ENCODE measurements around the gene PDIA5.

Gene PDIA5

DNA sequence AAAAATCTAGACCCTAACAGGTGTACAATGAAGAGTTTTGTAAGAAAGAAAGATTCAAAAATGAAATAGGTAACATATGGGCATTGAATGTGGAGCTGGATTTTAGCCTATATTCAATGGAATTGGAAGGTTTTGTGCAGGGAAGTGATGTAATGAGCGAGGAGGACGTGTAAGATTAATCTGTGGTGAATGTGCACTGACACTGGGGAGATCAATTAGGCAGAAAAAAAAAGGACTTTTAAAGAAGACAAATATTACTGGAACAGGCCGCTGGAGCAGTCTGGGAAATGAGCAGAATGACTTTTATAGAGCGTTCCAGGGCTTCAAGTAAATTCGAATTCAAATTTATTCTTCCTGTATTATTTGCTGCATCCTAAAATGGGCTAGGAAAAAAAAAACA is 55.2 kb downstream of the PDIA5 start:
- no peak overlapping the region for H3K27ac Mint-ChIP-seq
- peaks cover 15% of the 10 kb centered on the region for H3K36me3 Mint-ChIP-seq (ENCODE audit: low read depth)
- no peaks in the 10 kb centered on the region for H3K27me3 Mint-ChIP-seq (ENCODE audit: low read depth)
- no peaks in the 10 kb centered on the region for H3K9me3 Mint-ChIP-seq
- H3K4me3 Mint-ChIP-seq, result no peak overlapping the region
- H3K4me1 Mint-ChIP-seq (ENCODE audit: low read depth), result no peaks in the 10 kb centered on the region

DNA sequence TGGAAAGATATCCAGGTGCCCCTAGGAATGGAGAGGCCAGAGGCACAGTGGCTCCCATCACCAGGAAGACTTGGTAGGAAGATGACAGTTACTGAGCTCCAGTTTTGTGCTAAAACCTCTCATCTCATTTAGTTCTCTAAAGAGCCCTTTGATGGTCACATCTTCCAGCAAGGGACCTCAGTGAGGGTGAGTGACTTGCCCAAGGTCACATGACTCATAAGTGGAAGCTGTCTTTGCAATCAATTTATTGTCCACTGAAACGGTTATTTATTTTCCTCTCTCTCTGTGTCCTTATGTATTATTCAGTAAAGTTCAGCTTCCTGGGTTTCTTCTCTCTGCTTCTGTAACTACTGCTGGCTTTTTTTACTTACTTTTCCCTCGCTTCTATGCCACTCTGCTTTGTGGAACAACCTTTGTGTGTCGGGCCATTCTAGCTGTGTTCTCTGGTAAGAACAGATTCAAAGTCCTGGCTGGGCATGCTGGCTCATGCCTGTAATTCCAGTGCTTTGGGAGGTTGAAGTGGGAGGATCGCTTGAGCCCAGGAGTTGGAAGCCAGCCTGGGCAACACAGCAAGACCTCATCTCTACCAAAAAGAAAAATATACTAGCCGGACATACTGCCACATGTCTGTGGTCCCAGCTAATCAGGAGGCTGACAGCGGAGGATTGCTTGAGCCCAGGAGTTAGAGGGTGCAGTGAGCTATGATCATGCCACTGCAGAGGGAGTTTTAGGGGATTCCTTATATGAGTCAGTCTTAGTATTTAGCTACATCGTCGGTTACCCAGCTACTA is 55.9 kb downstream of the PDIA5 start:
- Mint-ChIP-seq H3K4me3 (no peak overlapping the region), H3K4me1 (ENCODE audit: low read depth) (no peaks in the 10 kb centered on the region), H3K27ac (no peak overlapping the region), H3K9me3 (no peaks in the 10 kb centered on the region), H3K27me3 (ENCODE audit: low read depth) (no peaks in the 10 kb centered on the region), H3K36me3 (ENCODE audit: low read depth) (peaks cover 12% of the 10 kb centered on the region)

DNA sequence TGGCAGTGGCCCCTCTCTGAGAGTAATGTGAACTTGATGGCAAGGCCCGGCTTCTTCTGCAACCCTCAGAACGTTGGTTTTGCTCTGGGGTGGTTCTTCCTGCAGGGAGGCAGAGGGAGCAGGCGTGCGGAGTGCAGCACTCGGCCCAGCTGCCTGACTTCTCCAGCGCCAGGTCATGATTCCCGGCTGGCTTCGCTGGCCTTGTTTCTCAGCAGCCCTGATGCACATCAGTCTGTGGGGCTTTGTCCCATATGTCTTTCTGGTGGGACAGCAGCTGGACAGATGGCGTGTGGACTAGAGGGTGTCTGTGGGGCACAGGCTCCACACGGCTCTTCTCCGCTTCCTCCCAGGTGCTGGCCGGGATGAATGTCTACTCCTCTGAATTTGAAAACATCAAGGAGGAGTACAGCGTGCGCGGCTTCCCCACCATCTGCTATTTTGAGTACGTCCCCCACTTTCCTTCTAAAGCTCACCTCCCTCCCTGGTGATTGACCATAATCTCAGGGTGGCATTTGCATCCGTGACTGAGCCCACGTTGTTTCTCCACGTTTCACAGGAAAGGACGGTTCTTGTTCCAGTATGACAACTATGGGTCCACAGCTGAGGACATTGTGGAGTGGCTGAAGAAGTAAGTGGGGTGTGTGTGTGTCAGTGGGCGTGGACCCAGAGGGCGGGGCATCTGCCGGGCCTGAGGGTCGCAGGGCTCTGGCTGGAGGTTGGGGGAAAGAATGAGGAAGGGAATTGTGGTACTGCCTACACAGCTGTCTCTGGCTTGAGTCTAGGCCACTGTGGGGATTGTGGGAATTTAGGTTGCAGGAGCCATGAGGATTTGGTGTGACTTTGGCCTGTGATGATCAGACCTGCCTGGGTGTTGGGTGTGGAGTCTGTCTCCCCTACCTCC is 57.1 kb downstream of the PDIA5 start:
- Mint-ChIP-seq H3K4me3 (no peak overlapping the region), H3K27ac (no peak overlapping the region), H3K27me3 (ENCODE audit: low read depth) (no peaks in the 10 kb centered on the region), H3K36me3 (ENCODE audit: low read depth) (peaks cover 16% of the 10 kb centered on the region), H3K9me3 (no peaks in the 10 kb centered on the region), H3K4me1 (ENCODE audit: low read depth) (no peaks in the 10 kb centered on the region)

DNA sequence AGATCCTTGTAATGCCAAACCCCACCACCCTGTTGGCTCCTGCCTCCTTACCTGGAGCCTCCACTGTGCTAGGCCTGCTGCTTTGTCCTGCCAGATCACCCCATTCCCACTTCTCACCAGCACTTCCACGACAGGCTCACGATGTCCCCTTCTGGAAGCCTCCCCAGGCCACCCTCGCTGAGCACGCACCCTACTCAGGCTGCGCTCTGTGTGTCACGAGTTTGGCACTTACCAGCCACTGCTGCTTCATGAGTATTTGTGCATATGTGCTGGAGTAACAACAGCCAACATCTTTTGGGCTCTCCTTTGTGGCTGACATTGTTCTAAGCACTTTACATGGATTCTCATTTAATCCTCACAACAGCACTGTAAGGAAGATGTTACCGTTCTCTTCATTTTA is 58.1 kb downstream of the PDIA5 start:
- Mint-ChIP-seq H3K36me3 (ENCODE audit: low read depth) (peaks cover 17% of the 10 kb centered on the region), H3K4me1 (ENCODE audit: low read depth) (no peaks in the 10 kb centered on the region), H3K27ac (no peak overlapping the region), H3K9me3 (no peaks in the 10 kb centered on the region), H3K27me3 (ENCODE audit: low read depth) (no peaks in the 10 kb centered on the region), H3K4me3 (no peak overlapping the region)

DNA sequence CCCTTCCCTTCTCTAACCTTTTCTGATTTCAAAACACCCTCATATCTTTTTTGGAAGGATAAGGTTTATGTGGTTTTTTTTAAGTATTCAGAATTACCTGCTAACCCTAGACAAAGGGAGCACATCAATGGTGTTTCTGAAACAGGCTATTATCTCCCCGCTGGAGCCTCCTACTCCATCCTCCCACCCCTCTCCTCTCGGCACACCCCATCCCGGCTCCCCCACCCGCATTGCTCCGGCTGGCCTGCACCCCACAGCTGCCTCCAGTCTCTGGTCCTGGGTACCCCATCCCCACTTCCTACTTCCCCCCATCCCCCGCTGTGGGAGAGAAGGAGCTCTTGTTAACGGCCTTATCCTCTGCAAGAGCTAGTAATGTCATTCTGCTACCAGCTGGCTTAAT is 59.2 kb downstream of the PDIA5 start:
- no peaks in the 10 kb centered on the region for H3K27me3 Mint-ChIP-seq (ENCODE audit: low read depth)
- H3K9me3 Mint-ChIP-seq, result no peaks in the 10 kb centered on the region
- no peaks in the 10 kb centered on the region for H3K4me1 Mint-ChIP-seq (ENCODE audit: low read depth)
- H3K36me3 Mint-ChIP-seq (ENCODE audit: low read depth), result peaks cover 17% of the 10 kb centered on the region
- no peak overlapping the region for H3K27ac Mint-ChIP-seq
- no peak overlapping the region for H3K4me3 Mint-ChIP-seq

DNA sequence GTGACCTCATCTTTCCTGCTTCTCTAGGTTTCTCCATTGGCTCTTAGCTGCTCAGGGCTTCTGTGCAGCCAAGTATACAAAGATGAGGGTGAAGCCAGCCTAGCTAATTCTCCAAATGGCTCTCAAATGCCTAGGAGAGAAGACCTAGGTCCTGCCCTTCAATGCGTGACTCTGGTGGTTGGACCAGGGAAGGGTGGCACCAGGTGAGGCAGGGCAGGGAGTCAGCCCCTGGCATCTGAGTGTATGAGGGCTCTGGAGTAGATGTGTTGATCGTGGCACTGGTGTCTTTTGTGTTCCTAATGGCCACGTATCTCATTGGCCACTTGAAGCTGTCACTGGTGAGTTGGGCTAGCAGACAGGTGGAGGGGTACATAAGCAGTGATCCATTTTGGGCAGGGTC is 59.8 kb downstream of the PDIA5 start:
- no peaks in the 10 kb centered on the region for H3K27me3 Mint-ChIP-seq (ENCODE audit: low read depth)
- no peak overlapping the region for H3K27ac Mint-ChIP-seq
- H3K9me3 Mint-ChIP-seq, result no peaks in the 10 kb centered on the region
- H3K36me3 Mint-ChIP-seq (ENCODE audit: low read depth), result peaks cover 17% of the 10 kb centered on the region
- no peak overlapping the region for H3K4me3 Mint-ChIP-seq
- H3K4me1 Mint-ChIP-seq (ENCODE audit: low read depth), result no peaks in the 10 kb centered on the region

DNA sequence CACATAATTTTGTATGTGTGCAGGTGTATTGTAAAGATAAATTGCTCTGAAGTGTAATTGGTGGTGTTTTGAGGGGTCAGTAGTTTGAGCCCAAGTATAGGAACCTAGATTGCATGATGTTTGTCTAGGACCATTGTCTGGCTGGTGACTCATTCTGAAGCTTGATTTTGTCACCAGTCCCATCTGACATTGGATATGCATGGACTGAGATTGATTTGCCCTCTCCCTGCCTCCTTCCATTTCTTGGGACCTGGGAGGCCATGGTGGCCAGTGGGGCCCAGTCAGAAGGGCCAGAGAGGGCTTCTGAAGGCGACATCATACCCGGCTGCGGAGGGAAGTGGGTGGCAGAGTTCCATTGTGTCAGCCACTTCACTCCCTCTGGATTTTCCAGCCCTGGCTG is 62.3 kb downstream of the PDIA5 start:
- Mint-ChIP-seq H3K4me1 (ENCODE audit: low read depth) (no peaks in the 10 kb centered on the region), H3K27ac (no peak overlapping the region), H3K4me3 (no peak overlapping the region), H3K27me3 (ENCODE audit: low read depth) (no peaks in the 10 kb centered on the region), H3K36me3 (ENCODE audit: low read depth) (peaks cover 14% of the 10 kb centered on the region), H3K9me3 (no peaks in the 10 kb centered on the region)

DNA sequence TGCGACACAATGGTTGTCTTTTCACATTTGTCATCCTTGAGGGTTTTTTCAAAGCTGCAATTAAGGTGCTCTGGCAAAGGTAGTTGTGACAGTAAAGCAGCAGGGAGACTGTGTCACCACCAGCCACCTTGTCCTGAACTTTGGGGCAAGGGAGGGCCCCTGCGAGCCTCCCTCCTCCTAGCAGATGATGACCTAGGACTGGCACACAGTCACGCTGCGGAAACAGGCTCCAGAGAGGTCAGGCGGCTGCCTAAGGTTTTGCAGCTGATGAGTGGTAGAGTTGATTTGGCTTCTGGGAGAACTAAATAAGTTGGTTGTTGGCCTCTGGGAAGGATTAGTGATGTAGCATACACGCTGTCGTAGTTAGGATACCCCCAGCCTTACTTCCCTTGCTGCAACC is 62.7 kb downstream of the PDIA5 start:
- Mint-ChIP-seq H3K27ac (no peak overlapping the region), H3K4me1 (ENCODE audit: low read depth) (no peaks in the 10 kb centered on the region), H3K9me3 (no peaks in the 10 kb centered on the region), H3K36me3 (ENCODE audit: low read depth) (peaks cover 12% of the 10 kb centered on the region), H3K4me3 (no peak overlapping the region), H3K27me3 (ENCODE audit: low read depth) (no peaks in the 10 kb centered on the region)

DNA sequence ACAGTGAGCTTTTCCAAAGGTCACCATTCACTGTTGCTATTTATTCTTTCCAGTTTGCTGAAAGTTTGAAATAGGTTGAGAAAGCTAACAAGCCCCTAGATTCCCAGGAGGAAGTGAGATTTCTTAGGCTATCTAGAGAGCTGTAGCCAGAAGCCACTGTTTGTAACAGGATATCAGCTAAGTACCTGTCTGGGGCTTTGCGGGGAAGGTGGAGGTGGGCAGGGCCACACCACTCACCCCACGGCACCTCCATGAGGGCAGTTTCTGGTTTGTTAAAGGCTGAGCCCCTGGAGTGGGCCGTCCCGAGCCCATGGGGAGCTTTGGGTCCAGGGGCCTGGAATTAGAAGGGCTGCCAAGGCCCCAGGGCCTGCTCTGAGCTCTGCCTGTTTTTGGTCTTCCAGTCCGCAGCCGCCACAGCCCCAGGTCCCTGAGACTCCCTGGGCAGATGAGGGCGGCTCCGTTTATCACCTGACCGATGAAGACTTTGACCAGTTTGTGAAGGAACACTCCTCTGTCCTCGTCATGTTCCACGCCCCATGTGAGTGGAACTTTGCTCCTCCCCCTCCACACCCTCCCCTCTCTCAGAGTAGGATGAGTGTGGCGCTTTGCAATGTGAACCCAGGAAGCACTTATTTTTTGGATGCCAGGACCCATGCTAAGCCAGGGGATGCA is 63.4 kb downstream of the PDIA5 start:
- Mint-ChIP-seq H3K4me3 (no peak overlapping the region), H3K9me3 (no peaks in the 10 kb centered on the region), H3K27me3 (ENCODE audit: low read depth) (no peaks in the 10 kb centered on the region), H3K4me1 (ENCODE audit: low read depth) (no peaks in the 10 kb centered on the region), H3K36me3 (ENCODE audit: low read depth) (peaks cover 12% of the 10 kb centered on the region), H3K27ac (no peak overlapping the region)

DNA sequence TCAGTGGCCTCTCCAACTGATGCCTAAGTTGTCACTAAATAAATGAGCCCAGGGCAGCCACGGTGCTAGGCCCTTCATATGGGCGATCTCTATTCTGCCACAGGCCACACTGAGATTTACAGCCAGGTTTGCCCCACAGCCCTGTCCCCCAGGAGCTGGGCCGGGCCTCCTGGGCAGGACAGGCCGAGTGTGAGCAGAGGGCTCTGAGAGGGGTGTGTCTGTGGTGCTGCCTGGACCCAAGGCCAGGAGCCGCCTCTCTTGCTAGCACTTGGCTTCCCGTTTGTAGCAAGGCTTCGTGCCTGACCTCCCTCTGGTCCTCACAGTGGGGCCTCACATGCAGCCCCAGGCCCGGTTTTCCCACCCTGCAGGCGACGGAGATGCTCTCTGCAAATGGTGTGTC is 67.8 kb downstream of the PDIA5 start:
- H3K4me3 Mint-ChIP-seq, result no peak overlapping the region
- no peak overlapping the region for H3K27ac Mint-ChIP-seq
- no peaks in the 10 kb centered on the region for H3K4me1 Mint-ChIP-seq (ENCODE audit: low read depth)
- H3K36me3 Mint-ChIP-seq (ENCODE audit: low read depth), result peaks cover 3% of the 10 kb centered on the region
- H3K27me3 Mint-ChIP-seq (ENCODE audit: low read depth), result no peaks in the 10 kb centered on the region
- no peaks in the 10 kb centered on the region for H3K9me3 Mint-ChIP-seq

DNA sequence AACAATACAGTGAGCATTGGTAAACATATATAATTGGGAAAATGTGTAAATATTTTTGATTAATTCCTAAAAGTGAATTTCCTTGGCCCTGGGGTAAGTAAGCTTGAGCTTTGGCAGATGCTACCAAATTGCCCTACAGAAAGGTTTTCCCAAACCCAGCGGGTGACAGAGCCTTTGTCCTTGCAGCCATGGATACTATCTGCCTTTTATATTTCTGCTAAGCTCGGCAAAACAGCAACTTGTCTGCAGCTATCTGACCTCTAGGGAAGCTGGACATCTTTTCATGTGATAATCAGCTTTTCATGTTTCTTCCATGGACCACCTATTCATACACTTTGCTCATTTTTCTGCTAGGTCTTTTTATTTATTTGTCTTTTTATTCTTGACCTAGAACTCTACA is 70.2 kb downstream of the PDIA5 start:
- Mint-ChIP-seq H3K4me1 (ENCODE audit: low read depth) (no peaks in the 10 kb centered on the region), H3K36me3 (ENCODE audit: low read depth) (peaks cover 3% of the 10 kb centered on the region), H3K9me3 (no peaks in the 10 kb centered on the region), H3K4me3 (no peak overlapping the region), H3K27me3 (ENCODE audit: low read depth) (no peaks in the 10 kb centered on the region), H3K27ac (no peak overlapping the region)

DNA sequence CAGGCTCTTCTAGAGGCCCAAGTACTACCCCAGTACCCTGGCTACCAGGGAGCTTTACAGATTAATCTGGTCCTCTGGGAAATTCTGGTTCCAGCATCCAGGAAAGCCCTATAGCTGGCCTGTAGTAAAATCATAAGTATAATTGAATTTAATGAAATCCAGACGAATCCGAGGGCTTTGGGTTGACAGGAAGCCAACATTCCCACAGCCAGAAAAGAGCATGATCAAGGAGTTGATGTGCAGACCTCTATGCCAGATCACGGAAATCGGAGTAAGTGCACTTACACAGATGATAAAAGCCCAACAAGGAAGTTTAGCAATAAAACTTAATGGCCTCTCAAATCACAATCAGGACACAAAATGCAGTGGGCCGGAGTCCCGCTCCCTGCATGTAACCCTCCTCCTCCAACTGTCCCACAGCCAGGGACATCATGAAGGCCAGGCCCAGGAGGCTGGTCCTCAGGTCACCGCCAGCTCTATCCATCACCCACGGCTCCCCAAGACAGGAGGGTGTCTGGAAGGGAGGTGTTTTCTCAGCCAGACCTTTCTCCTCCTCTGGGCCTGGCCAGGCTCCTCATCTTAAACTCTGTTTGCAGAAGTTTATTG is 72.1 kb downstream of the PDIA5 start:
- Mint-ChIP-seq H3K9me3 (no peaks in the 10 kb centered on the region), H3K36me3 (ENCODE audit: low read depth) (no peaks in the 10 kb centered on the region), H3K4me3 (no peak overlapping the region), H3K4me1 (ENCODE audit: low read depth) (no peaks in the 10 kb centered on the region), H3K27me3 (ENCODE audit: low read depth) (no peaks in the 10 kb centered on the region), H3K27ac (no peak overlapping the region)

DNA sequence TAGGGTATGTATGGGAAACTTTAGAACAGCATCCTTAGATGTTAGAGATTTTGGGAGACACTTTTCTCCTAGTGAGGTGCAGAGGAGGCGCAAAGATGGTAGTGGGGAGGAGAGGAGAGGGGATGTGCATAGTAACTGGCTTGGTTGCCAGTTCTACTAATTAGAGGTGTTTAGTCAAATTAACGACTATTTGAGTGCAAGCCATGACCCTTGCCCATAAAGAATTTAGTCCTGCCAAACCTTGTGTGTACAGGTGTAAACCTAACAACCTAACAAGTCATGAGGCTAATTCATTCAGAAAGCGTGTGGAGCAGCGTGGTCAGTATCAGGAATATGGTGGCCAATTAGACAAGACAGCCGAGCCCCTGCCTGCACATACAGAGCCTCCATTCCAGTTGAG is 72.7 kb downstream of the PDIA5 start:
- Mint-ChIP-seq H3K27me3 (ENCODE audit: low read depth) (no peaks in the 10 kb centered on the region), H3K36me3 (ENCODE audit: low read depth) (peaks cover under 1% of the 10 kb centered on the region), H3K4me1 (ENCODE audit: low read depth) (no peaks in the 10 kb centered on the region), H3K9me3 (no peaks in the 10 kb centered on the region), H3K27ac (no peak overlapping the region), H3K4me3 (no peak overlapping the region)

DNA sequence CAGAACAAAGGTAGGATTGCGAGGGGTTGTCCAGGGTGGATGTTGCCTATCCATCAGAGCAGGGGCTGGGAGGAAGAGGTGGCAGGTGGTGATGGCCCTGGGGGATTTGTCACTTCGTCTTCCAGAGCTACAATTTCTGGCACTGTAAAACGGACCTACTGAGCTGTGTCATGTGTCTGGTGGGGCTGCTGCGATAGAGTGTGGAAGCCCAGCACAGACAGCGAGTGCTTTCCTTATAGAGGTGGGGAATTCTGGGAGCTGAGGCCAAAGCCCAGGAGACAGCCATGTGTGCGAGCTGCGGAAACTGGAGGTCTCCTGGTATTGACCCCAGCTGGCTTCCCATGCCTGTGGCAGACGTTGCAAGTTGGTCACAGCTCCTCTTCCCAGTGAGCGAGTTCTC is 73.7 kb downstream of the PDIA5 start:
- no peaks in the 10 kb centered on the region for H3K27me3 Mint-ChIP-seq (ENCODE audit: low read depth)
- peaks cover 5% of the 10 kb centered on the region for H3K36me3 Mint-ChIP-seq (ENCODE audit: low read depth)
- H3K4me1 Mint-ChIP-seq (ENCODE audit: low read depth), result no peaks in the 10 kb centered on the region
- H3K27ac Mint-ChIP-seq, result no peak overlapping the region
- H3K4me3 Mint-ChIP-seq, result no peak overlapping the region
- H3K9me3 Mint-ChIP-seq, result no peaks in the 10 kb centered on the region
